ENCODE data around the gene KCTD21. TPM values are rescaled to one million over a fixed set of nuclear protein-coding genes. Genes with fewer than 3 reads are reported as not detected.

Gene KCTD21
- total RNA-seq, 2 experiments from 2014 or later = 9.0 to 9.8 TPM

DNA sequence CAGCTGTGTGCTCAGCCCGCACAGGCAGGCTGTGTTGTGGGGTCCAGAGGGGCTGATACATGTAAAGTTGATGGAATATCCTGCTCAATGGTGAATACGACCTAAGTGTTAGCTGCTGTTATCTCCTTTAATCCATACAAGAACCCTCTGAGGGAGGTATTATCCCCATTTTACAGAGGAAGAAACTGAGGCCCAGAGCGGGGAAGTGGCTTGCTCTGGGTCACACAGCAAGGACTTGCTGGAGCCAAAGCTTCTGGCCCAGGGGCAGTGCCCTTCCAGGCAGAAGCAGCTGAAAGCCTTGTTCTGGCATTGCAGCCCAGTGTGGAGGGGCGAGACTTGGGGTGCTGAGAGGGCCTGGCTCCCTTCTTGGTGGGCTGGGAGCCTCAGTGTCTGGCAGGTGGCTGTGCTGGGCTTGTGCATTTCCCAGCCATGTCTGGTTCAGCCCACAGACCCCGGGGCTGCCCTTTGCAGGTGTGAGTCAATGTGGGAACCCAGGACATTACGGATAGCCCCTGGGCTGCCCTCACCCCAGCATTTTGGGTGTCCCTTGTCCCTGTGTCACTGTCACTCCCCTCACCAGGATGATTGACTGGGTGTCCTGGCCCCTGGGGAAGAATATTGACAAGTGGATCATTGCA is 10.7 kb upstream of the KCTD21 start:
- no peaks in the 10 kb centered on the region for H3K9me3 Mint-ChIP-seq (ENCODE audit: low read depth)
- no peaks in the 10 kb centered on the region for H3K27me3 Mint-ChIP-seq
- ChIA-PET POLR2A (no interaction called here), CTCF (no interaction called here)
- H3K36me3 Mint-ChIP-seq (ENCODE audit: low read depth) = peaks cover 11% of the 10 kb centered on the region
- H3K4me1 Mint-ChIP-seq = peaks cover 38% of the 10 kb centered on the region
- no peak for DNase-seq
- H3K4me3 Mint-ChIP-seq = no peak overlapping the region
- intact Hi-C loops (cut with DNase I, micrococcal nuclease) = no loop called here
- no peak overlapping the region for H3K27ac Mint-ChIP-seq
- ATAC-seq = no peak

- DNase-seq = no peak
Measured at GRCh38 chr11:78197816-78198215, 9.4 kb upstream of the KCTD21 start.

GRCh38 chr11:78196661-78197091 is 8.2 kb upstream of the KCTD21 start:
- peaks cover 39% of the 10 kb centered on the region for H3K4me1 Mint-ChIP-seq

More at GRCh38 chr11:78197816-78198215, 9.4 kb upstream of the KCTD21 start:
- no peak for ATAC-seq
- Mint-ChIP-seq H3K9me3 (ENCODE audit: low read depth) (no peaks in the 10 kb centered on the region), H3K27me3 (no peaks in the 10 kb centered on the region), H3K27ac (no peak overlapping the region), H3K4me1 (peaks cover 44% of the 10 kb centered on the region), H3K4me3 (no peak overlapping the region), H3K36me3 (ENCODE audit: low read depth) (peaks cover 11% of the 10 kb centered on the region)
- ChIA-PET POLR2A (no interaction called here), CTCF (interaction anchor here (0.6 kb wide), 1 partner anchor 10 kb away, joined by 3 read pairs; no protein-coding TSS in a partner anchor)
- intact Hi-C loops (cut with DNase I, micrococcal nuclease) = no loop called here

DNA sequence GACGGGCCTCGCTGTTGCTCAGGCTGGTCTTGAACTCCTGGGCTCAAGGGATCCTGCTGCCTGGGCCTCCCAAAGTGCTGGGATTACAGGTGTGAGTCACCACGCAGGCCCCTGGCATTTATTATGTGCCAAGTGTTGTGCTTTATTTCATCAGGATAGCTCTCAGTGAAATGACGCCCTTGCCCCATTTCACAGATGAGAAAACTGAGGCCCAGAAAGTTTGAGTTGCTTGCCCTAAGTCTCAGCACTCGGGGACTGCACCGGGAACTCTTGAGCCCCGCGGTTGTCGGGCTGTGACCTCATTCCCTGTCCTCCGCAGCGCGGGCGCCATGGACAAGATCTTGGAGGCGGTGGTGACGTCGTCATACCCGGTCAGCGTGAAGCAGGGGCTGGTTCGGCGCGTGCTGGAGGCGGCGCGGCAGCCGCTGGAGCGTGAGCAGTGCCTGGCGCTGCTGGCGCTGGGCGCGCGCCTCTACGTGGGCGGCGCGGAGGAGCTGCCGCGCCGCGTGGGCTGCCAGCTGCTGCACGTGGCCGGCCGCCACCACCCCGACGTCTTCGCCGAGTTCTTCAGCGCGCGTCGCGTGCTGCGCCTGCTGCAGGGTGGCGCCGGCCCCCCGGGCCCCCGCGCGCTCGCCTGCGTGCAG is 7.6 kb upstream of the KCTD21 start:
- Mint-ChIP-seq H3K4me1 (peaks cover 38% of the 10 kb centered on the region), H3K27me3 (no peaks in the 10 kb centered on the region), H3K27ac (no peak overlapping the region), H3K9me3 (ENCODE audit: low read depth) (no peaks in the 10 kb centered on the region), H3K4me3 (no peak overlapping the region), H3K36me3 (ENCODE audit: low read depth) (peaks cover 11% of the 10 kb centered on the region)
- ATAC-seq (no peak), DNase-seq (no peak)
- ChIA-PET CTCF (no interaction called here), POLR2A (no interaction called here)
- intact Hi-C loops (cut with DNase I, micrococcal nuclease) = no loop called here

More at GRCh38 chr11:78196661-78197091, 8.2 kb upstream of the KCTD21 start:
- CTCF ChIA-PET = no interaction called here
- H3K27ac Mint-ChIP-seq = no peak overlapping the region
- H3K36me3 Mint-ChIP-seq (ENCODE audit: low read depth) = peaks cover 11% of the 10 kb centered on the region
- no peak for ATAC-seq
- H3K4me3 Mint-ChIP-seq = no peak overlapping the region
- POLR2A ChIA-PET = no interaction called here
- no peak for DNase-seq
- no peaks in the 10 kb centered on the region for H3K27me3 Mint-ChIP-seq
- H3K9me3 Mint-ChIP-seq (ENCODE audit: low read depth) = no peaks in the 10 kb centered on the region
- intact Hi-C loops (cut with DNase I, micrococcal nuclease) = no loop called here

GRCh38 chr11:78194490-78194889 is 6.1 kb upstream of the KCTD21 start:
- no peaks in the 10 kb centered on the region for H3K9me3 Mint-ChIP-seq (ENCODE audit: low read depth)
- POLR2A ChIA-PET = no interaction called here

DNA sequence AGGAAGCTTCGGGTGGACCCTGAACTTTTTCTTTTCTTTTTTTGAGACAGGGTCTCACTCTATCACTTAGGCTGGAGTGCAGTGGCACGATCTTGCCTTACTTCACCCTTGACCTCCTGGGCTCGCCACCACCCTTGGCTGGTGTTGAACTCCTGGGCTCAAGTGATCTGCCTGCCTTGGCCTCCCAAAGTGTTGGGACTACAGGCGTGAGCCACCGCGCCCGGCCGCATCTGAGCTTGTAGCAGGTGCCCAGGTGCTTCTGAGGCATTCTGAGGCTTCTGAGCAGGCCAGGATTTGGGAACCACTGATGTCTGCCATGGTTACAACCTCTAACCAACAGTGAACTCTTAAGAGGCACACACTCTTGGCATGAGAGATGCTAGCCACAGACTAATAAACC is 5.4 kb upstream of the KCTD21 start:
- ATAC-seq (no peak), DNase-seq (no peak)
- Mint-ChIP-seq H3K9me3 (ENCODE audit: low read depth) (no peaks in the 10 kb centered on the region), H3K27ac (peak overlapping the region; percentile 75), H3K36me3 (ENCODE audit: low read depth) (peaks cover 11% of the 10 kb centered on the region), H3K4me3 (no peak overlapping the region), H3K4me1 (peaks cover 49% of the 10 kb centered on the region), H3K27me3 (no peaks in the 10 kb centered on the region)
- ChIA-PET CTCF (interaction anchor here (1.0 to 1.4 kb wide), 2 partner anchors 9 to 11 kb away, joined by 4 to 9 read pairs; no protein-coding TSS in a partner anchor), POLR2A (interaction anchor here (0.7 kb wide), 1 partner anchor 114 kb away, joined by 6 read pairs; the partner anchor contains the start of gene NDUFC2)
- intact Hi-C loops (cut with DNase I, micrococcal nuclease) = no loop called here

More at GRCh38 chr11:78194490-78194889, 6.1 kb upstream of the KCTD21 start:
- Mint-ChIP-seq H3K4me3 (no peak overlapping the region), H3K36me3 (ENCODE audit: low read depth) (peaks cover 11% of the 10 kb centered on the region), H3K4me1 (peaks cover 48% of the 10 kb centered on the region), H3K27me3 (no peaks in the 10 kb centered on the region), H3K27ac (no peak overlapping the region)
- peak; percentile 23 for DNase-seq
- intact Hi-C loops (cut with DNase I, micrococcal nuclease) = no loop called here
- ATAC-seq = peak; percentile 57
- CTCF ChIA-PET = interaction anchor here (1.0 kb wide), 1 partner anchor 11 kb away, joined by 4 read pairs; no protein-coding TSS in a partner anchor

GRCh38 chr11:78192911-78193351 is 4.5 kb upstream of the KCTD21 start:
- ChIA-PET POLR2A (interaction anchor here (0.7 kb wide), 1 partner anchor 114 kb away, joined by 6 read pairs; the partner anchor contains the start of gene NDUFC2), CTCF (interaction anchor here (0.6 to 1.4 kb wide), 4 partner anchors 8 to 72 kb away, joined by 3 to 9 read pairs (median 4); no protein-coding TSS in a partner anchor)
- Mint-ChIP-seq H3K4me3 (no peak overlapping the region), H3K27me3 (no peaks in the 10 kb centered on the region), H3K9me3 (ENCODE audit: low read depth) (no peaks in the 10 kb centered on the region), H3K36me3 (ENCODE audit: low read depth) (peaks cover 9% of the 10 kb centered on the region), H3K27ac (peak overlapping the region; percentile 80), H3K4me1 (peaks cover 49% of the 10 kb centered on the region)
- peak; percentile 66 for DNase-seq
- intact Hi-C loops (cut with DNase I, micrococcal nuclease) = no loop called here
- peak; percentile 13 for ATAC-seq

DNA sequence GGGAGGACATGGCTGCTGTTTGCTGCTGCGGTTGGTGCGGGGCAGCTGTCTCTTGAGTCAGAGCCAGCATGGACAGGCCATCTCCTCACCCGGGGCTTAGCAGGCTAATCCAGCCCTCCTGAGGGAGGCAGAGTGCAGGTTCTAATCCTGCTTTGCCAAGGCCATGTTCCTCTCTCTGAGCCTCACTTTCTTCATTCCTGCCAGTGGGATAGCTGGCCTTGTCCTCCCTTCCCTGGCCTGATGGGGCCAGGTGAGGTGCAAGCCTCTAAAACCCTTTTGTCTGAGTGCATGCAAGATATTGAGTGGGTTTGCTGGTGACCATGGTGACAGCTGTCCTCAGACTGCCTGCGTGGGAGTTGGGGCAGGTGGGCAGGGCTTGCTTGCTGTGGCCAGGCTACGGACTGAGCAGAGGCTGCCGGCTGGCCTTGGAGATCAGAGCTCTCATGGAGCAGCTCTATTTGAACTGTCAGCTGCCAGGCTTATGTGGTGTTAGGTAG is 3.8 kb upstream of the KCTD21 start:
- Mint-ChIP-seq H3K27ac (no peak overlapping the region), H3K36me3 (ENCODE audit: low read depth) (peaks cover 8% of the 10 kb centered on the region), H3K4me1 (peaks cover 54% of the 10 kb centered on the region), H3K4me3 (no peak overlapping the region), H3K27me3 (no peaks in the 10 kb centered on the region), H3K9me3 (ENCODE audit: low read depth) (no peaks in the 10 kb centered on the region)
- ChIA-PET CTCF (interaction anchor here (0.7 to 1.4 kb wide), 2 partner anchors 9 to 36 kb away, joined by 3 to 4 read pairs; no protein-coding TSS in a partner anchor), POLR2A (no interaction called here)
- ATAC-seq = no peak
- intact Hi-C loops (cut with DNase I, micrococcal nuclease) = no loop called here
- DNase-seq = no peak

DNA sequence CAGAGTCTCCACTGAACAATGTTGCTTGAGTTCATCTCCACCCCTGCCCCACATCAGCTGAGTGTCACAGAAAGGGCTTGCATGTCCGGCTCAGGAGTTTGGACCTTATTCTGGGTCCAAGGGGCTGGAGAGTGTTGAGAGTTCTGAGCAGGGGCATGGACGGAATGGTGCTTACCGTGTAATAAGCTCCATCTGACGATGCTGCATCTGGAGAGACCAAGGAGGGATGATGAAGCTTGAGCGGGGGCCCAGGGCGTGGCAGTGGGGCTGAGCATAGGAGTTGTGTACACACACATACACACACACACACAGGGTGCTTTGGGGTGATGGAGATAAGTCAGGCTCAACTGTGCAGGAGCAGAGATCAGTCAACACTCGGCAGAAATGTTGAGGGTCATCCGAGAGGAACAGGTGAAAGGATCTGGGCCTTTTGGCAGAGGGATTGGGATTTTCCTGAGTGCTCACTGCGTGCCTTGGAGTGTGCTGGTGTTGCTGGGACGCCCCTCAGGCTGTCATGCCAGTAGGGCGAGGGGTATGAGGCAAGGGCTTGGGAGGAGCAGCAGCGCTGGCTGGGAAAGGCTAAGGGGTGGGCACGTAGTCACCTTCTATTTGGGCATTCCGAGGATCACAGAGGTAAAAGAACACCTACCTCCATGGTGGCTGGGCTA is 2.6 kb upstream of the KCTD21 start:
- Mint-ChIP-seq H3K4me3 (peak overlapping the region; percentile 84), H3K27ac (peak overlapping the region; percentile 32)
- CTCF ChIA-PET = interaction anchor here (0.7 kb wide), 1 partner anchor 14 kb away, joined by 3 read pairs; no protein-coding TSS in a partner anchor

DNA sequence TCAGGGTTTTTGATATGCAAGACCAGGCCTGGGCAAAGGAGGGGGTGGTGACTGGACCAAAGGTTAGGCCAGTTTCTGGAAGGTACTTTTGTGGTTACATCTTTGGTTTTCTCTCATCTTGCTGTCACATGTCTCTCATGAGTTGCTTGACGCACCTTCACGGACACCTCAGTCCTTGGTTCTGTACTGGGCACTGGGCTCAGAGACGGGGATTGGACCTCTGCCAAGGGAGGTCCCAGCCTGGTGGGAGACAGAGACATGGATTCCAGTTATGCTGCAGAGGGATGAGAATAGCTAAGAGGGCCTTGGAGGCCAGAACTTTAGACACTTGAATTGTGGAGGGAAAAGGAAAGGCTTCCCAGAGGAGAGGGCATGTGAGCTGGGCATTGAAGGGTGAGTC is 1.9 kb upstream of the KCTD21 start:
- ChIA-PET POLR2A (no interaction called here), CTCF (interaction anchor here (0.8 kb wide), 1 partner anchor 225 kb away, joined by 3 read pairs; no protein-coding TSS in a partner anchor)
- Mint-ChIP-seq H3K9me3 (ENCODE audit: low read depth) (no peaks in the 10 kb centered on the region), H3K27ac (peak overlapping the region; percentile 35), H3K4me3 (peak overlapping the region; percentile 84), H3K27me3 (no peaks in the 10 kb centered on the region), H3K4me1 (peaks cover 71% of the 10 kb centered on the region), H3K36me3 (ENCODE audit: low read depth) (peaks cover 8% of the 10 kb centered on the region)
- intact Hi-C loops (cut with DNase I, micrococcal nuclease) = no loop called here
- ATAC-seq = no peak
- no peak for DNase-seq

More for the DNA sequence above, 2.6 kb upstream of the KCTD21 start:
- POLR2A ChIA-PET = interaction anchor here (0.6 kb wide), 1 partner anchor 9 kb away, joined by 3 read pairs; no protein-coding TSS in a partner anchor
- intact Hi-C loops (cut with DNase I, micrococcal nuclease) = no loop called here
- H3K27me3 Mint-ChIP-seq = no peaks in the 10 kb centered on the region
- ATAC-seq = no peak
- H3K9me3 Mint-ChIP-seq (ENCODE audit: low read depth) = no peaks in the 10 kb centered on the region
- H3K36me3 Mint-ChIP-seq (ENCODE audit: low read depth) = peaks cover 9% of the 10 kb centered on the region
- H3K4me1 Mint-ChIP-seq = peaks cover 66% of the 10 kb centered on the region
- no peak for DNase-seq

DNA sequence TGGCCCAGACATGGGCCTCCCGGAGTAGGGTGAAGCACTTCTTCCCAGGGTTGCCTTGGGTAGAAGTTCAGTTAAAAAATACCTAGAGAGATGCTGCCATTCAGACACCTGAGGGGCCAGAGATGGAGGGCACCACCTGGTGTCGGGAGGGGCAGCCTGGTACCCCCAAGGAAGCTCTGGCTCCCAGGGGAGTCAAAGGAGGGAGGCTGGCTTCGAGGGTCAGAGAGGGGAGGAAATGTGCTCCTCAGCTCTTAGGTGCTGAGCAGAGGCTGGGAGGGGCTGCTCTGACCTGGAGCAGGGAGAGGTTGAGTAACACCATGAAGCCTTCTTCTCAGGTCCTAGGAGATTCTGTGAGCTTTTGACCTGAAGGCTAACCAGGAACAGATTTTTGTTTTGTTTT is 1.4 kb upstream of the KCTD21 start:
- Mint-ChIP-seq H3K27ac (peak overlapping the region; percentile 81), H3K4me3 (peak overlapping the region; percentile 84), H3K36me3 (ENCODE audit: low read depth) (peaks cover 8% of the 10 kb centered on the region), H3K27me3 (no peaks in the 10 kb centered on the region), H3K4me1 (peaks cover 70% of the 10 kb centered on the region), H3K9me3 (ENCODE audit: low read depth) (no peaks in the 10 kb centered on the region)
- ChIA-PET POLR2A (no interaction called here), CTCF (interaction anchor here (0.8 to 2.0 kb wide), 4 partner anchors 29 to 227 kb away, joined by 3 to 10 read pairs (median 4); partner anchors contain the start of gene GAB2)
- peak; percentile 13 for DNase-seq
- ATAC-seq = no peak
- intact Hi-C loops (cut with DNase I, micrococcal nuclease) = loop anchor here (2.0 to 5.0 kb wide), 4 partner anchors 13 to 375 kb away; partner anchors contain the start of gene INTS4 (in 1 of the 2)

All from activated CD4-positive, alpha-beta T cell treated with anti-CD3 and anti-CD28 coated beads for 36 hours (primary cell).